GM20000 (cell line): ENCODE data around the gene IRF2.

Source experiments
- DNase-seq: peaks from one replicate; pipeline ENCODE4 v3.0.0; 2012; ENCODE audit warnings: low spot score
- TF ChIP-seq, protein P1 (sequence below): IDR thresholded peaks from 2 replicates; pipeline ENCODE4 v1.5.1; 2012; ENCODE audit warnings: mild to moderate bottlenecking, control low read depth; ENCODE audit errors: extremely low read depth, missing control alignments

Gene IRF2

DNA sequence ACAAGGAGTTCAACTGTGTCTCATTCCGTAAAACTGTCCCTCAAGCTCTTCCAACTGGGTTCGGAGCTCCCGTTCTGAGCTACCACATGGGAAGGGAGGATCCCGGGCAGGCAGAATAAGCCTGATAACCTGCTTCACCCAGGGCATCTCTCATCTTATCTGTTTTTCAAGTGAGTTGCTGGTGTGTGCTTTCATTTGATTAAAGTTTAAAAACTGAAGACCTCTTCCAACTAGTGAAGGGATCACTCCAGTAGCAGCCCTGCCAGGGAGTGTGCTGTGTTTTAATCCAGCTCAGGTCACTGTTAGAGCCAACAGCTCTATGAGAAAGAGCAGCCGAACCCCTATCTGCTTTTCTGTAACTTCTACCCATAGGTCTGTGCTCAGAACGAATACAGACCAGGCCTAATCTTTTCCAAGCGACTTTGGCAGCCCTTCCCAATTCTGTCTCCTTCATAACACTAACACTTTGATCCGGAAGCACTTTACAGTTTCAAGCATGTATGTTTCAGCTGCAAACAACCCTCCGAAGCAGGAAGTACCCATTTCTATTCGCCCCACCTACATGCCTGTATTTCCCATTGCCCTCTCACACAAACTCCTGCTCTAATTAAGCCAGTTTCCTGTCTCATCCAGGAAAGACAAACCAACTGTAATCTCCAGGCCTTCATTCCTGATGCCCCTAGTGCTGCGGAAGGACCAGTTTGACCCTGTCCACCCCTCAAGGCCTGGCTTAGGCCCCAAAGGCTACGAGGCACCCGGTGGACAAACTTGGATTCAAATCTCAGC lies 60.9 kb downstream of the IRF2 start:
- DNase-seq = no peak
- TF ChIP-seq, protein P1, sequence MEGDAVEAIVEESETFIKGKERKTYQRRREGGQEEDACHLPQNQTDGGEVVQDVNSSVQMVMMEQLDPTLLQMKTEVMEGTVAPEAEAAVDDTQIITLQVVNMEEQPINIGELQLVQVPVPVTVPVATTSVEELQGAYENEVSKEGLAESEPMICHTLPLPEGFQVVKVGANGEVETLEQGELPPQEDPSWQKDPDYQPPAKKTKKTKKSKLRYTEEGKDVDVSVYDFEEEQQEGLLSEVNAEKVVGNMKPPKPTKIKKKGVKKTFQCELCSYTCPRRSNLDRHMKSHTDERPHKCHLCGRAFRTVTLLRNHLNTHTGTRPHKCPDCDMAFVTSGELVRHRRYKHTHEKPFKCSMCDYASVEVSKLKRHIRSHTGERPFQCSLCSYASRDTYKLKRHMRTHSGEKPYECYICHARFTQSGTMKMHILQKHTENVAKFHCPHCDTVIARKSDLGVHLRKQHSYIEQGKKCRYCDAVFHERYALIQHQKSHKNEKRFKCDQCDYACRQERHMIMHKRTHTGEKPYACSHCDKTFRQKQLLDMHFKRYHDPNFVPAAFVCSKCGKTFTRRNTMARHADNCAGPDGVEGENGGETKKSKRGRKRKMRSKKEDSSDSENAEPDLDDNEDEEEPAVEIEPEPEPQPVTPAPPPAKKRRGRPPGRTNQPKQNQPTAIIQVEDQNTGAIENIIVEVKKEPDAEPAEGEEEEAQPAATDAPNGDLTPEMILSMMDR = no peak

DNA sequence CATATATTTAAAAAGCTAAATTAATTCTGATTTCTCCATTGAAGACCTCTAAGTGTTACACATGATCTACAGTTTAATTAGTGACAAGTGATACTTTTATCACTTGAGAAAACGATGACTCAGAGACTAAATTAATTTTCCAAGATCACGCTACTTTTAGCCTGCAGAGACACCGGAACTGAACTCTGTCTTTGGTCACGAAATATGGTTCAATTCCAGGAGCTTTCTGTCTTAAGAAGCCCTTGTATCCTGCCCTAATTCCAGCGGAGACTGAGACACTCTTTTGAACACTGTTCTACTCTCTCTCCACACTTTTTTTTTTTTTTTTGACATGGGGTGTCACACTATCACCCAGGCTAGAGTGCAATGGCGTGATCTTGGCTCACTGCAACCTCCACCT lies 63.6 kb downstream of the IRF2 start:
- TF ChIP-seq, protein P1 = no peak
- DNase-seq = no peak

DNA sequence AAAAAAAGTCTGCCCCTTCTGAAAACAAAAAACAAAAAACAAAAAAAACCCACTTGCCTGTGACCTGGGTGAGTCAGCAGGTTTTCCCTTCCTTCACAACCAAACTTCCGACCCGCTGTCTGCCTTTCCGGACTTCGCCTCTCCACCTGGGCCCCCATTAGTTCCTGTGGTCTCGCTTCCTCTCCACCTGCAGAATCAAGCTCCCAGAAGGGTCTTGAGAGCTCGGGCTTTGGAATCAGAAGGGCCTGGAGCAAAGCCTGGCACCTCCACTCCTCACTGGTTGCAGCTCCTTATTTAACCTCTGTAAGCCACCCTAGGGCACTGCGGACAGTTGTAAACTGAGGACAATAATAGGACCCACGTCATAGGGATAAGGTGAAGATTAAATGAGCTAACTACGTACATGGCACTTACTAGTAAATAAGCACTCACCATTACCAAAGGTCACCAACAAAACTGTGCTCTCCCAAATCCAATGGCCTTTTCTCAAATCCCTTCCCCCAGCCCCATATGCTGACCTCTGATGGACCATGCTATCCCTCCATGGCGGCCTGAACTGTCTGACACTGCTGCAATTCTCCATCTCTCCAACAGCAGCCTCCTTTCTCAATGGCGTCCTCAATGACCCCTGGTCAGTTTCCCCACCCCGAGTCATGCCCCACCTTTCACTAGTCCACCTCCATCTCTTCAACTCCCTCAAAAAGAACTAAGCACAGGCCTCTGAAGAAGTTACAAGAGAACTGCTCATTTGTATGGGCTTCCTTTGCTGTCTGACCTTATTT lies 64.2 kb downstream of the IRF2 start:
- DNase-seq = peak; percentile 35
- TF ChIP-seq, protein P1 = no peak

DNA sequence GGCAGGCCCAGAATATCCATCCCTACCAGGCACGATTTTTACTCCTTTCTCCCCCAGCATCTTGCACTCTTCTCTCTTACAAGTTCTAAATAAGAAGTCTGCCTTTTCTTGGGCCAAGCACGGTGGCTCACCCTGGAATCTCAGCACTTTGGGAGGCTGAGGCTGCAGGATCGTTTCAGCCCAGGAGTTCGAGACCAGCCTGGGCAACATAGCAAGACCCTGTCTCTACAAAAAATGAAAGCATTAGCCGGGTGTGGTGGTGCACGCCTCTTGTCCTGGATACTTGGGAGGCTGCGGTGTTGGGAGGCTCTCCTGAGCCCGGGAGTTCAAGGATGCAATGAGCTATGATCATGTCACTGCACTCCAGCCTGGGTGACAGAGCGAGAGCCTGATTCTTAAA lies 64.8 kb downstream of the IRF2 start:
- TF ChIP-seq, protein P1 = no peak
- no peak for DNase-seq

DNA sequence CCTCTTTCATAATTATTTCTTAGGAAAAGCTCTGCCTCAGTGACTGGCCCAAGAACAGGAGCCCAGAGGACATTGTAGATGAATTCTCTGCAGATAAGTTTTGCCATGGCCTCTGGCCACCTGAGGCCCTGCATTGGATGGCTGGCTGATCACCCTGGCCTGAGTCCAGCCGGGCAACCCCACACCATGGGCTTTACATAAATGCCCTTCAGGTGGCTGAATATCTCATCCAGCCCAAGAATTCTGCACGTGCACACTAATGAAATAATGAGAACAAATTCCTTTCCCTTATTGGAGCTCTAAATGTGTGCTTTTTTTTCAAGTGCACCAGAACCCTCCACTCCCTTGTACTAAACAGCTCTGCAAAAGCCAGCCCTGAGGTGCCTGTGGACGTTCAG lies 65.7 kb downstream of the IRF2 start:
- no peak for DNase-seq
- TF ChIP-seq, protein P1 = no peak

DNA sequence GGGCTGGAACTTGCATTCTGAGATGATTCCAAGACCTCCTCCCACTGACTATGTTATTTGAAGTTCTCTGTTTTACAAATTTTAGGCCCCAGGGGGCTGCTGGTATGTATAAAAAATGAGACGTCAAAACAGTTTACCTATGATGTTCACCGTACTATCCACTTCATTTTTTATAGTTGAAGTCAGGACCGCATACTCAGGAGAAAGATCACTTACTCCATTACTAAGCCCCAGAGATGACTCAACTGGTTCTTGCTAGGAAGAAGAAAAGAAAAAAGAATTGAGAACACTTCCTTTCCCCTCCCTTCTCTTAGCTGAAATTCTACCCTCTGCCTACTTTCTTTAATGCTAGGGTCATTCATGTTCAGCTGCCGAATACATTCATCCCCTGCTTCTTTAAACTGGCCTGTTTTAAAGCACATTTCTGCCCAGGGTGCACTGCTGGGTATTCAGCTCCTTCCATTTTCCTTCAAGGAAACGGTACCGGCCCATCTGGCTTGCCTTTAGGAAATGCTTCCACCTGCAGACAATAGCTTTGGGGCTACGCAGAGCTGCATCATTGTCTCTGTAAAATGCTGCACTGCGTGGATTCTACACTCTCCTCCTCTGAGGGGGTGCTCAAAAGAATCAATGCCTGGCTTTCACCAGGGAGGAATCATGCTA lies 66.2 kb downstream of the IRF2 start:
- TF ChIP-seq, protein P1 = no peak
- DNase-seq = no peak

DNA sequence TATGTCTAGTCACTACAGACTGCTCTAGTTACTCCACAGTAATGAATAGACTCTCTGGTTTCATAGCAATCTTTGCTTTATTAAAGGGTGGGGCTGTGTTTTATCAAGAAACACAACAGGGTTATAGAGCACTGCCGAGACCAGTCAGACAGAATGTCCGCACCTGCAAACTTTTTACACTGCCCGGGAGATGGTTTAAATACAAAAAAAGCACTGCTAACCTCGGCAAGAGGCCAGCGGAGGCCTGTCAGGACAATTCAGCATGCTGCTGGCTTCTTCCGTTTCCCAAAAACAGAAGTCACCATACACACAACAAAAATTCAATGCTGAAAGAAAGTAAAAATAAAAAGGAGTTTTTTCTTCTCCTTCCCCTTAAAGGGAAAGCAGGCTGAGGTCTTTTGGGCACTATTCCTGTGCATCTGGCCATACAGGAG lies 67.4 kb downstream of the IRF2 start:
- no peak for DNase-seq
- TF ChIP-seq, protein P1 = no peak
